Breast epithelium (tissue), 3 donors: ENCODE results near the gene RBM22.

Source experiments
- CTCF ChIP-seq, 3 donors: fragments of 450-650 bp; IDR thresholded peaks; one replicate each; pipeline ENCODE4 v1.5.1; 2016 to 2017; ENCODE audit warnings: antibody characterized with exemption in 3 of 3, mild to moderate bottlenecking in 3 of 3, moderate library complexity in 3 of 3
- POLR2A ChIP-seq: fragments of 450-650 bp; IDR thresholded peaks from one replicate; pipeline ENCODE4 v1.6.1; 2016; ENCODE audit warnings: antibody characterized with exemption, mild to moderate bottlenecking, moderate library complexity
- POLR2AphosphoS5 ChIP-seq, 3 donors: sonication (generic); formaldehyde crosslinking; IDR thresholded peaks; one replicate each; pipeline ENCODE4 v1.6.1; 2017; ENCODE audit warnings: antibody characterized with exemption in 3 of 3

- TF ChIP-seq CTCF (IDR thresholded peaks at IDR 0.05) (no peak), POLR2A (no peak), POLR2AphosphoS5 (IDR thresholded peaks at IDR 0.05) (no peak)
Observed at GRCh38 chr5:150703762-150704161, 2.9 kb upstream of the RBM22 start.
